BLaER1 treated with 17β-estradiol and CSF1 and Interleukin-3, amounts not matched to agents 10 nM and 100 nM (cell line): Measurements from ENCODE around the gene PGK1.
"Not testable (repeated sequence)": the region's sequence is repeated elsewhere in the genome, so short reads cannot be mapped to it uniquely, and the experiment has no call there.

ENCODE experiments used
- H3K27ac ChIP-seq, 11 experiments: shearing (Covaris generic); formaldehyde crosslinking; 2 replicates each; pipeline ENCODE4 v1.8.1; 2022
- H3K27me3 ChIP-seq, 11 experiments: shearing (Covaris generic); formaldehyde crosslinking; 2 replicates each; pipeline ENCODE4 v1.8.1; 2022
- H3K36me3 ChIP-seq, 11 experiments: shearing (Covaris generic); formaldehyde crosslinking; 2 replicates each; pipeline ENCODE4 v1.8.1; 2022
- H3K4me1 ChIP-seq, 10 experiments: shearing (Covaris generic); formaldehyde crosslinking; 2 replicates each; pipeline ENCODE4 v1.8.1; 2022
- H3K4me2 ChIP-seq, 11 experiments: shearing (Covaris generic); formaldehyde crosslinking; 2 replicates each; pipeline ENCODE4 v1.8.1; 2022
- H3K4me3 ChIP-seq, 10 experiments: shearing (Covaris generic); formaldehyde crosslinking; 2 replicates each; pipeline ENCODE4 v1.8.1; 2022
- H3K9ac ChIP-seq, 11 experiments: shearing (Covaris generic); formaldehyde crosslinking; 2 replicates each; pipeline ENCODE4 v1.8.1; 2022
- H3K9me3 ChIP-seq, 11 experiments: shearing (Covaris generic); formaldehyde crosslinking; replicated peaks in 1 of 11; 2 replicates each; pipeline ENCODE4 v1.8.1; 2022
- H4K20me1 ChIP-seq, 11 experiments: shearing (Covaris generic); formaldehyde crosslinking; 2 replicates each; pipeline ENCODE4 v1.8.1; 2022
- Cebpa-rat ChIP-seq, 11 experiments: shearing (Covaris generic); IDR thresholded peaks; 2 replicates each; pipeline ENCODE4 v1.8.1; 2022

The PGK1 gene

GRCh38 chrX:78103623-78104446, at the start of gene PGK1:
PGK1 (plus strand) TSS chrX:78104248; CDS start chrX:78104341, 93 bp downstream.
- H3K36me3 ChIP-seq: peaks cover 6 to 29% (median 13%) of the 10 kb centered on the region in 11 experiments; a peak in 13 of 22 replicates
- peak within 1 kb of the TSS; percentile 79 to 97 (median 93) for H3K27ac ChIP-seq
- TF ChIP-seq Cebpa-rat (IDR thresholded peaks at IDR 0.05): no peak
- peaks cover 39 to 47% (median 40%) of the 10 kb centered on the region in 11 experiments for H4K20me1 ChIP-seq
- H3K27me3 ChIP-seq: peaks cover 28 to 68% (median 58%) of the 10 kb centered on the region in 11 experiments
- H3K4me2 ChIP-seq: peak within 1 kb of the TSS; percentile 61 to 86 (median 79)
- peak within 1 kb of the TSS; percentile 86 to 97 (median 93) for H3K9ac ChIP-seq
- H3K4me1 ChIP-seq: peaks cover 17 to 37% (median 29%) of the 10 kb centered on the region in 10 experiments
- H3K4me3 ChIP-seq: peak within 1 kb of the TSS; percentile 73 to 92 (median 84)
- H3K9me3 ChIP-seq: peaks cover 9 to 35% (median 22%) of the 10 kb centered on the region in 11 experiments; a peak in 17 of 22 replicates

DNA sequence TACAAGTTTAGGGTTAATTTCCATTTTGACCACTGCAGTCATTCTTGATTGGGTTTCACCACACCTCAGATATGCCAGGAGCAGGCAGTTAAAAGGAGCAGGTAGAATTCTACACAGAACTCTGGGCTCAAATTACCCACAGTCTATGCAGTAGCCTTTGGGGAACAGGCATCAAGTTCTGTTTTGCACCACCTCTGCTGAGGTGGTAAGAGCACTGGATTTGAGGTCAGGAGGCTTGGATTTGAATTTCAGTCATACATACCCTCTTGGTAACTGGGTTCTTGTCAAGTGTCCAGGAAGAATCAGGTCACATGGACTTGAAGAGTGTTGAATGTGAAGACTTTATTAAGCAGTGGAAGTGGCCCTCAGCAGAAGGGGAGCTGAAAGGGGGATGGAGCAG, 40.4 kb upstream of the PGK1 start:
- Histone ChIP-seq H3K27ac (no peak overlapping the region), H3K4me2 (peak overlapping the region in 1 of 11 experiments; percentile 31; a peak in 1 of 22 replicates), H3K9ac (no peak overlapping the region), H4K20me1 (no peaks in the 10 kb centered on the region), H3K4me1 (peaks cover 3 to 30% (median 10%) of the 10 kb centered on the region in 10 experiments; a peak in 13 of 20 replicates), H3K9me3 (peaks cover 8 to 25% (median 16%) of the 10 kb centered on the region in 11 experiments), H3K4me3 (no peak overlapping the region), H3K36me3 (no peaks in the 10 kb centered on the region), H3K27me3 (peaks cover 6 to 89% (median 66%) of the 10 kb centered on the region in 11 experiments; a peak in 19 of 22 replicates)
- no peak for TF ChIP-seq Cebpa-rat (IDR thresholded peaks at IDR 0.05)

GRCh38 chrX:78064152-78064551, 39.9 kb upstream of the PGK1 start:
- peaks cover 12 to 28% (median 18%) of the 10 kb centered on the region in 11 experiments for H3K9me3 ChIP-seq
- TF ChIP-seq Cebpa-rat (IDR thresholded peaks at IDR 0.05): no peak
- peak overlapping the region in 2 of 11 experiments; percentile 68 to 70; a peak in 4 of 22 replicates for H3K27ac ChIP-seq
- no peak overlapping the region for H3K9ac ChIP-seq
- H4K20me1 ChIP-seq: no peaks in the 10 kb centered on the region
- H3K4me2 ChIP-seq: peak overlapping the region in 2 of 11 experiments; percentile 28 to 31; a peak in 2 of 22 replicates
- H3K27me3 ChIP-seq: peaks cover 6 to 88% (median 68%) of the 10 kb centered on the region in 11 experiments; a peak in 19 of 22 replicates
- H3K4me1 ChIP-seq: peaks cover 3 to 30% (median 10%) of the 10 kb centered on the region in 10 experiments; a peak in 13 of 20 replicates
- no peak overlapping the region for H3K4me3 ChIP-seq
- H3K36me3 ChIP-seq: no peaks in the 10 kb centered on the region

DNA sequence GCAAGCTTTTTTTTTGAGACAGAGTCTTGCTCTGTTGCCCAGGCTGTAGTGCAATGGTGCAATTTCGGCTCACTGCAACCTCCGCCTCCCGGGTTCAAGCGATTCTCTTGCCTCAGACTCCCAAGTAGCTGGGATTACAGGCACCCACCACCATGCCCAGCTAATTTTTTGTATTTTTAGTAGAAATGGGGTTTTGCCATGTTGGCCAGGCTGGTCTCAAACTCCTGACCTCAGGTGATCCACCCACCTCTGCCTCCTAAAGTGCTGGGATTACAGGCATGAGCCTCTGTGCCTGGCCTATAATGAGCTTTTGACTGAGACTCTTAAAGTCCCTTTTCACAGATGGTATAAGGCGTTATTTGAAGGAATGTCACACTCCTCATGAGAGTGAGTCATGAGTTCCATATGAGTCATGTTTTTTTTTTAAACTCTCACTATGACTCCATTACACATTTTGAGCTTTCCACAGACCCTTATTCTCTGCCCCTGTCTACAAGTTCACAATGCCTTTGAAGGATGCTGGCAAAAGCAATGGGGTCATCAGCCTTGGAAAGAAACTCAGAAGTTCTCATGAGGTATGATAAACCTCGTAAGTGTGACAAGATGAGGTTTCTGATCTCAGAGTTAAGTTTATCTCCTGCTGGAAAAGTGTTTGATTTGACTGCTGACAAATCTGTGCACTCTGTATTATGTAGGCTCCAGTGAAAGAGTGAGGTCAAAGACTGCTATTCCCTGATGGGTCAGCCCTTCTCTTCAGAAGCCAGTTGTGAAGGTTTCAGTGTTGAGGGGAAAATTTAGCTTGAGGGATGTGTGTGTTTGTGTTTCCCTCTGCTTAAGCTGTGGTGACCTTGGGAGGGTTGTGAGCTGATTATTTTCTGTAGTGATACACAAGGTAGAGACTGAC, 39.1 kb upstream of the PGK1 start:
- peaks cover 19 to 34% (median 24%) of the 10 kb centered on the region in 11 experiments for H3K9me3 ChIP-seq

DNA sequence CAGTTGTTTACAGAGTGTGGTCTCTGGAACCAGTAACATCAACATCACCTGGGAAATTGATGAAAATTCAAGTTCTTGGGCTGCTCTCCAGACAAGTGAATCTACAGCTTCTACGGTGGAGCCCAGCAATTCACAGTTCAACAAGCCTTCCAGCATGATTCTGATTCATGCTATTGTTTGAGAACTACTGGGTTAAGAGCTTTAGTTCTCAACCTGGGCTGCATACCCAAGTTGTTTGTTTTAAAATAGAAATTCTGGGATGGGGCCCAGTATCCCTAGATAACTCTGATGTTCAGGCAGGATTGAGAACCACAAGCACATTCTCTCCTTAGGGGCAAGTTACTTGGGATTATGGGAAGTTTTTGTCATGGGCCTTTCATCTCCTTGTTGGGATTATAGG, 37.9 kb upstream of the PGK1 start:
- peaks cover 19 to 37% (median 25%) of the 10 kb centered on the region in 11 experiments for H3K9me3 ChIP-seq
- H3K27ac ChIP-seq: peak overlapping the region in 2 of 11 experiments; percentile 68 to 70; a peak in 2 of 22 replicates

More for the DNA sequence above, 39.1 kb upstream of the PGK1 start:
- Histone ChIP-seq H3K27me3 (peaks cover 6 to 80% (median 61%) of the 10 kb centered on the region in 11 experiments; a peak in 19 of 22 replicates), H3K27ac (peak overlapping the region in 4 of 11 experiments; percentile 12 to 70 (median 60); a peak in 7 of 22 replicates), H3K9ac (peak overlapping the region in 2 of 11 experiments; percentile 22 to 23; a peak in 2 of 22 replicates), H3K4me2 (peak overlapping the region in 3 of 11 experiments; percentile 28 to 45 (median 31); a peak in 5 of 22 replicates), H3K4me1 (peaks cover 3 to 30% (median 10%) of the 10 kb centered on the region in 10 experiments; a peak in 13 of 20 replicates)
- not testable (repeated sequence) for H4K20me1 ChIP-seq, H3K36me3 ChIP-seq, H3K4me3 ChIP-seq

DNA sequence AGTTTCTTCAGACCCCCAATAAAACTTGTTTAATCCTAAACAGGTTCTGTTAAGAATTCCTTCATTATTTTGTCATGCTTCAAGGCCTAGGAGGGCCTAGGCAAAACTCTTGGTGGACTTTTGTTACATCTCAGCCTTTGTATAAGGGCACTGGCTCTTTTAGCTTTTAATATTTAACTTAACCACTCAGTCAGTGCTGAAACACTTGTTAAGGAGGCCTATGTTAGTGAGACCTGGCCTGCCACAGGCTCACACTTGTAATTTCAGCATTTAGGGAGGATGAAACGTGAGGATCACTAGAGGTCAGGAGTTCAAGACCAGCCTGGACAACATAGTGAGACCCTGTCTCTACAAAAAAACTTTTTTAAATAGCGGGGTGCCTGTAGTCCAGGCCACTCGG, 32.7 kb upstream of the PGK1 start:
- Histone ChIP-seq H3K4me2 (no peak overlapping the region), H3K27ac (no peak overlapping the region), H4K20me1 (no peaks in the 10 kb centered on the region), H3K36me3 (no peaks in the 10 kb centered on the region), H3K27me3 (peaks cover 0 to 25% (median 9%) of the 10 kb centered on the region in 11 experiments; a peak in 11 of 22 replicates), H3K9me3 (peaks cover 44 to 63% (median 54%) of the 10 kb centered on the region in 11 experiments), H3K4me3 (no peak overlapping the region), H3K9ac (no peak overlapping the region), H3K4me1 (no peaks in the 10 kb centered on the region; a peak in 1 of 20 replicates)
- no peak for TF ChIP-seq Cebpa-rat (IDR thresholded peaks at IDR 0.05)

More for the DNA sequence above, 37.9 kb upstream of the PGK1 start:
- Histone ChIP-seq H3K36me3 (no peaks in the 10 kb centered on the region), H3K4me2 (peak overlapping the region in 1 of 11 experiments; percentile 31; a peak in 1 of 22 replicates), H3K4me3 (no peak overlapping the region), H3K9ac (no peak overlapping the region), H4K20me1 (no peaks in the 10 kb centered on the region), H3K4me1 (peaks cover 3 to 30% (median 10%) of the 10 kb centered on the region in 10 experiments; a peak in 13 of 20 replicates), H3K27me3 (peaks cover 6 to 69% (median 52%) of the 10 kb centered on the region in 11 experiments; a peak in 19 of 22 replicates)
- TF ChIP-seq Cebpa-rat (IDR thresholded peaks at IDR 0.05): no peak

GRCh38 chrX:78073147-78074077, 30.6 kb upstream of the PGK1 start:
- Histone ChIP-seq H3K9me3 (peaks cover 45 to 67% (median 52%) of the 10 kb centered on the region in 11 experiments), H3K27me3 (peaks cover 0 to 12% (median 0%) of the 10 kb centered on the region in 11 experiments; a peak in 5 of 22 replicates)
- H3K36me3 ChIP-seq, H3K4me2 ChIP-seq, H3K27ac ChIP-seq, H4K20me1 ChIP-seq, H3K4me3 ChIP-seq, H3K9ac ChIP-seq, H3K4me1 ChIP-seq: not testable (repeated sequence)
